GM10266 (cell line): ENCODE data around the gene PTPRS.

Source experiments
- DNase-seq: peaks from one replicate; pipeline ENCODE4 v3.0.0; 2012; ENCODE audit errors: extremely low spot score
- CTCF ChIP-seq: IDR thresholded peaks from 2 replicates; pipeline ENCODE4 v1.5.1; 2012; ENCODE audit warnings: mild to moderate bottlenecking, low read depth; ENCODE audit not compliant: control insufficient read depth, insufficient read depth; ENCODE audit errors: missing control alignments

Gene PTPRS

GRCh38 chr19:5355076-5355475, 14.5 kb upstream of the PTPRS start:
- no peak for TF ChIP-seq CTCF
- no peak for DNase-seq

- DNase-seq = peak; percentile 41
Observed at GRCh38 chr19:5354403-5354802, 13.8 kb upstream of the PTPRS start.

GRCh38 chr19:5352229-5352763, 11.7 kb upstream of the PTPRS start:
- no peak for TF ChIP-seq CTCF
- no peak for DNase-seq

More at GRCh38 chr19:5354403-5354802, 13.8 kb upstream of the PTPRS start:
- TF ChIP-seq CTCF = peak; percentile 26

- TF ChIP-seq CTCF = no peak
Observed at GRCh38 chr19:5351731-5352228, 11.2 kb upstream of the PTPRS start.

GRCh38 chr19:5349041-5349440, 8.4 kb upstream of the PTPRS start:
- no peak for TF ChIP-seq CTCF
- DNase-seq = no peak

More at GRCh38 chr19:5351731-5352228, 11.2 kb upstream of the PTPRS start:
- no peak for DNase-seq

- TF ChIP-seq CTCF = no peak
- DNase-seq = no peak
Observed at GRCh38 chr19:5345895-5346386, 5.3 kb upstream of the PTPRS start.

GRCh38 chr19:5343848-5344247, 3.2 kb upstream of the PTPRS start:
- no peak for TF ChIP-seq CTCF
- DNase-seq = no peak
